GM18907 (cell line): Measurements from ENCODE around the gene OSBP2.
A peak's percentile ranks its signal among the peaks of the same experiment; 100 is the strongest.

ENCODE experiments used
- ATAC-seq: cut with Tn5 transposase; IDR thresholded peaks from one replicate; pipeline ENCODE4 v1.9.1; 2021; ENCODE audit warnings: mild to moderate bottlenecking, moderate library complexity; ENCODE audit not compliant: unreplicated experiment

OSBP2 gene

GRCh38 chr22:30890686-30891442 lies 196.2 kb downstream of the OSBP2 start:
- no peak for ATAC-seq

- ATAC-seq: no peak
Measured at GRCh38 chr22:30891443-30891755, 196.7 kb downstream of the OSBP2 start.

GRCh38 chr22:30891781-30892180 lies 197.1 kb downstream of the OSBP2 start:
- no peak for ATAC-seq

GRCh38 chr22:30892286-30892685 lies 197.6 kb downstream of the OSBP2 start:
- ATAC-seq: no peak

DNA sequence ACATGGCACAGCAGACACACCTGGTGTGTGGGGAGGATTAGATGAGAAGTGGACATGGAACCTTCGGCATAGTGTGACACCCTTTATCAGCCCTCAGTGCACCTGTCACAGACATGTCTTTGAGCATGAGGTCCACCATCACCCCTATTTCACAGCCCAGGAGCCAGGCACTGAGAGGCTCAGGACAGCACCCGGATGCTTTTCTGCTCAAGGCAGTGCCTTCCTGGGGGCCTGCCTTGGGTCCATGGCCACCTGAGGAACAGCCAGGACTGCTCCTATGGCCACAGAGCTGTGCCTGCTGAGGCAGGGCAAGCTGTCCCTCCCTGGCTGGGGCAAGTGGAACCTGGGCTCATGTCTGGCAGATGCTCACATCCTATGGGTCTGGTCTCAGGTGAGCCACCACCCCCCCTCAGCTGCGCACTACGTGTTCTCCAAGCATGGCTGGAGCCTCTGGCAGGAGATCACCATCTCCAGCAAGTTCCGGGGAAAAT lies 198.1 kb downstream of the OSBP2 start:
- no peak for ATAC-seq

- ATAC-seq: no peak
Measured at GRCh38 chr22:30893434-30894370, 199.0 kb downstream of the OSBP2 start.

GRCh38 chr22:30894371-30894740 lies 199.7 kb downstream of the OSBP2 start:
- ATAC-seq: no peak

- ATAC-seq: no peak
Measured at GRCh38 chr22:30902496-30903357, 208.1 kb downstream of the OSBP2 start.

GRCh38 chr22:30903876-30904460 lies 209.3 kb downstream of the OSBP2 start:
- ATAC-seq: no peak

- no peak for ATAC-seq
Measured at GRCh38 chr22:30905696-30906341, 211.1 kb downstream of the OSBP2 start.

DNA sequence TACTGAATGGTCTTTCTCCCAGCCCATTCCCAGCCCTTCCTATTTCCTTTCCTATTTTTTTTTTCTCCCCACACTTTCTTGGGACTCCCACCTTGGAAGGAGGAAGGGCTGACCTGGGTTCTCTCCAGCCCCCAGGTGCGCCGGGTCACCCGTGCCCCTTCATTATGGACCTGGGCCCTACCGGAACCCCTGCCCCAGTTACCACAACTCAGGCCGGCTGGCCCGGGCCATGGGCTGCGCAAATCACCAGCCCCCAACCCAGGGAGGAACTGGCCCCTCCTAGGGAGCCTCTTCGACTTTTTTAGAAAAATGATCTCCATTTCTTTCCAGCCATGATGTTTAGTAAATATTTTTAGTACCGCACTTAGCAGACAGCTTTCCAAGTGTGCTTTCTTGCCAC lies 211.7 kb downstream of the OSBP2 start:
- ATAC-seq: no peak

GRCh38 chr22:30906946-30907345 lies 212.3 kb downstream of the OSBP2 start:
- ATAC-seq: no peak

- no peak for ATAC-seq
Measured at GRCh38 chr22:30908051-30908461, 213.4 kb downstream of the OSBP2 start.

DNA sequence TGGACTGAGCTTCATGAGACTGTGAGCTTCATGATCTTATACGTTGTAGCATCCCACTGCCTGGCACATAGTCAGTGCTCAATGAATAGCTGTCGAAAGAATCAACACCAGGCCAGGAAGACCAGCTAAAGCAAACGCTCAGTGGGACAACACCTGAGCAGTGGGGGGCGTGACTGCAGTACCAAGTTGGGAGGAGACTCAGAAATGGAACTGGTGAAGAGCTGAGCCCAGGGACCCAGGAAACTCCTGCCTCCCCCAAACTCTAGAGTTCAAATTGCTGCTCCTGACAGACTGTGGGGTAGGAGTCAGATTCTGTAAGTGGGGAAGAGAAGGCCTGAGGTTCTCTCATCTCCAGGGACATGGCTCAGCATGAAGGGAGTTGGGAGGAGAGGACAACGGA lies 214.6 kb downstream of the OSBP2 start:
- ATAC-seq: no peak

- ATAC-seq: no peak
Measured at GRCh38 chr22:30910358-30910757, 215.7 kb downstream of the OSBP2 start.

- ATAC-seq: no peak
Measured at GRCh38 chr22:30918761-30919160, 224.1 kb downstream of the OSBP2 start.

DNA sequence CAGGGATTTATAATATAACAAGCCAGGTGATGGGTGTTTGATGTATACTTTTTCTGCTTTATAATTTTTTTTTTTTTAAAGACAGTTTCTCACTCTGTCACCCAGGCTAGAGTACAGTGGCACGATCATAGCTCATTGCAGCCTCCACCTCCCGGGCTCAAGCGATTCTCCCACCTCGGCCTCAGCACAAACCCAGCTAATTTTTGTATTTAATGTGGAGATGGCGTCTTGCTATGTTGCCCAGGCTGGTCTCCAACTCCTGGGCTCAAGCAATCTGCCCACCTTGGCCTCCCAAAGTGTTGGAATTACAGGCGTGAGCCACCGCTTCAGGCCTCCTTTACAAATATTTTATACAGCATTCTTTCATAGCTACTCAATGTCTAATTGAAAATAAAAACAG lies 225.3 kb downstream of the OSBP2 start:
- no peak for ATAC-seq

DNA sequence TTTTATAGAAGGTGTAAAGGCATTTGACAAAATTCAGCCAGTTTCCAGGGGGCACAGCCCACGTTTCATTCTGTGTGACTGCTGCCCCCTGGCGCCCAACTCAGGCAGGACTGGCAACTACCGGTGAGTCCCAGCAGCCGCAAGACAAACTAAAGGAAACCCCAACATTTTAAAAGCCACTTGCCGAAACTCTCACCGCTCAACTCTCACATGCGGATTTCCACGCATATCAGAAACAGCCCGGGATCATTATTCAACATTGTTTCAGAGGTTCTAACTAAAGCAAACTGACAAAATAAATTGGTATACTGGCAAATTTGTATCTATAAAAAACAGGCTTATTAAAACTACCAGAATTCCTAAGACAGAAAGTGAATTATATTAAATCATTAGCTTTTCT lies 225.7 kb downstream of the OSBP2 start:
- peak; percentile 57 for ATAC-seq

DNA sequence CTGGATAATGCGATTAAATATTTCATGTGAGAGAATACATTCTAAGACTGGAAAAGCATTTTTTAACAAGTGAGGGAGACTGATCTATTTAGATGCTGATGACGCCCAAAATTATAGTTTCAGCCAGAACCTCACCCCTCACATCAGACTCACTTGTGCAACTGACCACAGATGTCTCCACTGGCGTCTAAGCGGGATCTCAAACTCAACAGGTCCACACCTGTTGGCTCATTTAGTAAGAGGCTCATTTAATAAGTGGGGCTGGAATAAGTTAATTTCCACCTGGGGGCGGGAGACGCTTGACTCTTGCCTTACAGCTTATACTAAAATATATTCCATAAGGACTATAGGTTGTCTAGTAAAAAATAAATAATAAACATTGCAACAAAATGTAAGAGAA lies 226.4 kb downstream of the OSBP2 start:
- ATAC-seq: no peak

- ATAC-seq: no peak
Measured at GRCh38 chr22:30922151-30922611, 227.5 kb downstream of the OSBP2 start.
